Measurements from ENCODE around the gene TMEM18.
"Not testable (repeated sequence)": the region's sequence is repeated elsewhere in the genome, so short reads cannot be mapped to it uniquely, and the experiment has no call there.

DNA sequence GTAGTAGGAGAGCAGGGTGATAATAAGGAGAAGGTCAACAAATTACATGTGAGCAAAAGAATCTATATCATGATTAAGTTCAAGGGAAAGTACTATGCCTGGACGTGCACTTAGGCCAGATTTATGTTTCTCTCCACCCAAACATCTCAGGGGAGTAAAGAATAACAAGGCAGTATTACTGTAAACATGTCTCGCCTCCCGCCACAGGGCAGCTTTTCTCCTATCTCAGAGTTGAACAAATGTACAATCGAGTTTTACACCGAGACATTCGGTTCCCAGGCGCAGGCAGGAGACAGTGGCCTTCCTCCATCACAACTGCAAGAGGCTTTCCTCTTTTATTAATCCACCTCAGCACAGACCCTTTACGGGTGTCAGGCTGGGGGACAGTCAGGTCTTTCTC, 25.6 kb upstream of the TMEM18 start:
- TF ChIP-seq EZH2phosphoT487 (IDR thresholded peaks at IDR 0.05; ENCODE audit: insufficient read depth, low read depth); EZH2 (IDR thresholded peaks at IDR 0.05; ENCODE audit: insufficient read depth, poor library complexity, severe bottlenecking): not testable (repeated sequence)
